ENCODE data around the gene SRPK1.

DNA sequence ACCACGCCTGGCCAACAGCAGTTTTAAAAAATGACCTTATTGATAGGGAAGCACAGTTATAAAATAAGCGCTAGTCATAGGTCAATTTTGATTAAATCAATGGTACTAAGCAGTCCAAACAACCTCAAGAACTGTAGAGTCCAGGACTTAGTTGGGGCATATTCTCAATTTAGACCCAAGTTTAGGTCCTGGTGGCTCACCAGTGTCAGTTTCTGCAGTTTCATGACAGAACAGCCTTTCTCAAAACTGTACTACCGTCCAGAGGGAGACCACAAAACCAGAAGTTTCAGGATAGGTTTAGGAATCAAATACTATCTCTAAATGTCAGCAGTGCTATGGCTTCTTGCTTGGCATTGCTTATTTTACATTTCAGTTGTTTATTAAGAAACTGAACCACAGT is 76.6 kb downstream of the SRPK1 start:
- TF ChIP-seq EZH2 (IDR thresholded peaks at IDR 0.05), result no peak
- no peak for TF ChIP-seq POLR2AphosphoS5 (IDR thresholded peaks at IDR 0.05; ENCODE audit: borderline replicate concordance, low read depth, low read length)

All from SK-N-MC (cell line).